Measurements from ENCODE around the gene RNF212. TPM values are rescaled to one million over a fixed set of nuclear protein-coding genes. Genes with fewer than 3 reads are reported as not detected.

RNF212 gene
- total RNA-seq, 3 donors from 2014 or later (not counting 1 experiment from before 2014, with no cell fraction given): 1.0 to 2.0 (median 1.7) TPM

DNA sequence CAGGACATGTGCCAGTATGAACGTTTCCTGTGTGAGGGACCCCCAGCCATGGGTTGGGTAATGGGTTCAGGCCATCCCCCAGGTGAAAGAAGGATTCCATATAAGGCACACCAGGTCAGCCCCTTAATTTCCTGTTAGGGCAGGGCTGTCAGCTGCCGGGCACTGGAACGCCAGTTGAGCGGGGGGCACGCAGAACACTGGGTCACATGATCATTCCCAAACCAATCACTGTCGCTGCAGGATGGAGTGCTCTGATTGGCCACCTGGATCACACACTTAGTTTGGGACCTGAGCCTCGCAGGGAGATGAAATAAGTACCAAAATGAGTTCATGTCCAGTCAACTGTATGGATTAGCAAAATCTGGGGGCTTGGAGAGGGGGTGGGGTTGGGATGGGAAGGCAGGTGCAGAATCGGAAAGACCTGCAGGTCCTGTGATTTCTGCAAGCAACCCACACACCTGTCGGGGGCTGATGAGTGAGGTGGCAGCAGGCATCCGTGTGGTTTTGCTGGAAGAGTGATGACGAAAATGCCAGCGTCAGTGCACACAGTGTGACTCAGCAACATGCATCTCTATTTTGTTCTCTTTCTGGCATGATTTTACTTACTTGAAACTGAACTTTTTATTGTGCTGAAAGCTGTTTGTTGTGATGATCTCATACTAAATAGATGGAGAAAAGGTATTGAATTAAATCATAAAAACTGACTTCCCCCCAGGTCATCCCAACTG, 32.2 kb downstream of the RNF212 start:
- WGBS (ENCODE audit: insufficient coverage): 61% methylated on average over 12 of the region's 12 CpGs
- no peaks in the 10 kb centered on the region for H3K9me3 Mint-ChIP-seq
- Histone ChIP-seq H3K27me3 (ENCODE audit: control insufficient read depth, insufficient read depth, low read length) (peaks cover 5% of the 10 kb centered on the region), H3K4me3 (ENCODE audit: low read length) (no peak overlapping the region), H3K9me3 (ENCODE audit: control insufficient read depth, insufficient read depth, low read length) (no peaks in the 10 kb centered on the region), H3K27ac (ENCODE audit: low read length) (no peak overlapping the region), H3K4me1 (ENCODE audit: control insufficient read depth, insufficient read depth, low read length) (peaks cover 14% of the 10 kb centered on the region), H3K36me3 (ENCODE audit: control insufficient read depth, insufficient read depth, low read length) (no peaks in the 10 kb centered on the region)
- peaks cover 7 to 11% of the 10 kb centered on the region in 2 donors for H3K4me1 Mint-ChIP-seq
- no peaks in the 10 kb centered on the region for H3K36me3 Mint-ChIP-seq
- intact Hi-C loops (cut with micrococcal nuclease): no loop called here
- TF ChIP-seq, protein P1, sequence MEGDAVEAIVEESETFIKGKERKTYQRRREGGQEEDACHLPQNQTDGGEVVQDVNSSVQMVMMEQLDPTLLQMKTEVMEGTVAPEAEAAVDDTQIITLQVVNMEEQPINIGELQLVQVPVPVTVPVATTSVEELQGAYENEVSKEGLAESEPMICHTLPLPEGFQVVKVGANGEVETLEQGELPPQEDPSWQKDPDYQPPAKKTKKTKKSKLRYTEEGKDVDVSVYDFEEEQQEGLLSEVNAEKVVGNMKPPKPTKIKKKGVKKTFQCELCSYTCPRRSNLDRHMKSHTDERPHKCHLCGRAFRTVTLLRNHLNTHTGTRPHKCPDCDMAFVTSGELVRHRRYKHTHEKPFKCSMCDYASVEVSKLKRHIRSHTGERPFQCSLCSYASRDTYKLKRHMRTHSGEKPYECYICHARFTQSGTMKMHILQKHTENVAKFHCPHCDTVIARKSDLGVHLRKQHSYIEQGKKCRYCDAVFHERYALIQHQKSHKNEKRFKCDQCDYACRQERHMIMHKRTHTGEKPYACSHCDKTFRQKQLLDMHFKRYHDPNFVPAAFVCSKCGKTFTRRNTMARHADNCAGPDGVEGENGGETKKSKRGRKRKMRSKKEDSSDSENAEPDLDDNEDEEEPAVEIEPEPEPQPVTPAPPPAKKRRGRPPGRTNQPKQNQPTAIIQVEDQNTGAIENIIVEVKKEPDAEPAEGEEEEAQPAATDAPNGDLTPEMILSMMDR (IDR thresholded peaks at IDR 0.05): no peak
- DNase-seq: peak in 1 of 2 donors; percentile 14
- H3K27ac Mint-ChIP-seq: no peak overlapping the region
- no peak overlapping the region for H3K4me3 Mint-ChIP-seq
- ATAC-seq: peak in 2 of 3 donors; percentile 31 to 40
- H3K27me3 Mint-ChIP-seq (ENCODE audit: low read depth in 2 of 2): peaks cover 7 to 19% of the 10 kb centered on the region in 2 donors

DNA sequence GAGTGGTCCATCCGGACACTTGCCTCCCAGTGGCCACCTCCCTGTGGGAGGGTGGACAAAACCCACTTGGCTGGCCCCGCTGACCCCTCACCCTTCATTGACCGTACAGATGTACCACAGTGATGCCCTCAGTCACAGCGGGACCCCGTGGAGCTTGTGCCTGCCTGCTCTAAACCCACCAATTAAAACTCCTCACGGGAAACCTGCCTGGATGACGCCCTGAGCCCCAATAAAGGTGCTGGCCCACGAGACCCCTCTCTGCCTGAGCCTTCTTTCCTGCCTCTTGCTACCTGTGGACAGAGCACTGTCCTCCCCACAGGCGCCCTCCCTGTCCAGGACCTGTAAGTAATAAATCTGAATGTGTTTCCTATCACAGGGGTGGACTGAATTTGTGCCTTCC, 32.9 kb downstream of the RNF212 start:
- intact Hi-C loops (cut with micrococcal nuclease): no loop called here
- no peak overlapping the region for H3K4me3 ChIP-seq (ENCODE audit: low read length)
- H3K36me3 Mint-ChIP-seq: no peaks in the 10 kb centered on the region
- peaks cover 7 to 19% of the 10 kb centered on the region in 2 donors for H3K27me3 Mint-ChIP-seq (ENCODE audit: low read depth in 2 of 2)
- H3K9me3 ChIP-seq (ENCODE audit: control insufficient read depth, insufficient read depth, low read length): no peaks in the 10 kb centered on the region
- H3K4me3 Mint-ChIP-seq: no peak overlapping the region
- 89% methylated on average over 9 of the region's 9 CpGs for WGBS (ENCODE audit: insufficient coverage)
- no peak for ATAC-seq
- no peaks in the 10 kb centered on the region for H3K36me3 ChIP-seq (ENCODE audit: control insufficient read depth, insufficient read depth, low read length)
- H3K4me1 Mint-ChIP-seq: peaks cover under 1 to 5% of the 10 kb centered on the region in 2 donors
- H3K4me1 ChIP-seq (ENCODE audit: control insufficient read depth, insufficient read depth, low read length): peaks cover 9% of the 10 kb centered on the region
- no peak for DNase-seq
- no peak overlapping the region for H3K27ac ChIP-seq (ENCODE audit: low read length)
- peaks cover 5% of the 10 kb centered on the region for H3K27me3 ChIP-seq (ENCODE audit: control insufficient read depth, insufficient read depth, low read length)
- TF ChIP-seq, protein P1 (IDR thresholded peaks at IDR 0.05): no peak
- H3K9me3 Mint-ChIP-seq: no peaks in the 10 kb centered on the region
- no peak overlapping the region for H3K27ac Mint-ChIP-seq

DNA sequence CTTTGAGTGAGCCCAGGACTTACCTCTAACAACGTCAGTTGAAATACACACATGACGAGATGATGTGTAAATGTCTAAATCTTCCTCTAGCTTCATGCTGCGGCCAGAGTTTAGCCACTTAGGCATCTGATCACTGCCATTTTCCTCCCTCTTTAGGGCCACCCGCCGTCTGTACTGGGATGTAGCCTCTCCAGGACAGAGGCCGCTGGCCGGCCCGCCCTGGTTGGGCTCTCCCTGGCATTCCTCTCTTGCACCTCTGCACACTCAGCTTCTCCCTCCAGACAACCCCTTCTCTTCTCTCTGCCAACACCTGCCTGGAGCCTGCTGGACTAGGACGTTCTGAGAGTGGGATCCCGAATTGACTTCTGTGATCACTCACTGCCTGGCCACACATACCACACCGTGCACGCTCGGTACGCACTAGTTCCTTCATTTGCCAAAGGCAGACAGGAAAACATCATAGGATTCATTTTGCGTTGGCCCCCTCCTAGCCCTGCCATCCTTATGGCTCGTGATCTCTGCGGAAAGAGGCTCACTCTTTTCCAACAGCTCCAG, 33.6 kb downstream of the RNF212 start:
- Mint-ChIP-seq H3K36me3 (no peaks in the 10 kb centered on the region), H3K27me3 (ENCODE audit: low read depth in 2 of 2) (peaks cover 7 to 19% of the 10 kb centered on the region in 2 donors), H3K4me1 (peaks cover 0 to 5% of the 10 kb centered on the region in 2 donors), H3K9me3 (no peaks in the 10 kb centered on the region), H3K27ac (no peak overlapping the region), H3K4me3 (no peak overlapping the region)
- WGBS (ENCODE audit: insufficient coverage): 85% methylated on average over 17 of the region's 17 CpGs
- Histone ChIP-seq H3K9me3 (ENCODE audit: control insufficient read depth, insufficient read depth, low read length) (no peaks in the 10 kb centered on the region), H3K4me3 (ENCODE audit: low read length) (no peak overlapping the region), H3K27me3 (ENCODE audit: control insufficient read depth, insufficient read depth, low read length) (peaks cover 5% of the 10 kb centered on the region), H3K27ac (ENCODE audit: low read length) (no peak overlapping the region), H3K4me1 (ENCODE audit: control insufficient read depth, insufficient read depth, low read length) (peaks cover 9% of the 10 kb centered on the region), H3K36me3 (ENCODE audit: control insufficient read depth, insufficient read depth, low read length) (no peaks in the 10 kb centered on the region)
- ATAC-seq: no peak
- intact Hi-C loops (cut with micrococcal nuclease): no loop called here
- TF ChIP-seq, protein P1 (IDR thresholded peaks at IDR 0.05): no peak
- no peak for DNase-seq

All from natural killer cell (primary cell).